GM12878 (cell line): ENCODE measurements around the gene C3orf33. TPM values are rescaled to one million over a fixed set of nuclear protein-coding genes. Genes with fewer than 3 reads are reported as not detected.
A peak's percentile ranks its signal among the peaks of the same experiment; 100 is the strongest.

Experiments
- ATAC-seq: fragments of 200-7000 bp; cut with Tn5 transposase; 3 replicates; pipeline ENCODE4 v1.9.1; 2020; ENCODE audit warnings: mild to moderate bottlenecking, moderate library complexity
- BruUV-seq: library from RNA; stranded (reverse); fragments of 400-500 nt; replicated peaks from 2 replicates; lab custom pipeline; 2021; lab: Mats Ljungman, UMichigan
- CTCF ChIA-PET: fragments of 300-600 bp; sonication (Branson Sonifier 250); formaldehyde crosslinking; extraction: SDS; loops from one replicate; lab custom pipeline; 2021; ENCODE audit warnings: inconsistent platforms; lab: Yijun Ruan, JAX
- POLR2A ChIA-PET: fragments of 350-600 bp; formaldehyde crosslinking; extraction: SDS; loops from one replicate; lab custom pipeline; 2021; ENCODE audit warnings: inconsistent platforms; lab: Charles Lee
- RAD21 ChIA-PET: fragments of 300-600 bp; sonication (Branson Sonifier 250); formaldehyde crosslinking; loops from one replicate; lab custom pipeline; 2023; ENCODE audit warnings: antibody characterized with exemption; ENCODE audit not compliant: unreplicated experiment; lab: Charles Lee
- SMC1A ChIA-PET: fragments of 300-600 bp; sonication (Branson Sonifier 250); formaldehyde crosslinking; loops from one replicate; lab custom pipeline; 2023; ENCODE audit not compliant: unreplicated experiment, uncharacterized antibody; lab: Charles Lee
- DNase-seq: peaks from one replicate; pipeline ENCODE4 v3.0.0-alpha.2; 2011; ENCODE audit warnings: low read depth, low spot score
- FAIRE-seq: peaks from 3 replicates; lab custom pipeline; 2011; peaks lifted over from hg19 to GRCh38; lab: Jason Lieb, UNC
- H2AFZ ChIP-seq: 2 replicates; pipeline ENCODE4 v1.6.0; 2011; ENCODE audit warnings: low read depth, low read length, control low read depth; ENCODE audit not compliant: control insufficient read depth
- H3K27ac ChIP-seq: 2 replicates; pipeline ENCODE4 v1.5.1; 2011; ENCODE audit warnings: control low read depth; ENCODE audit not compliant: control insufficient read depth, insufficient read depth
- H3K27me3 ChIP-seq, 2 experiments: replicated peaks in 1 of 2; 2 replicates each; pipeline versions ENCODE4 v1.6.0 to v1.6.1; 2011; ENCODE audit warnings: low read length in 1 of 2; ENCODE audit not compliant: control insufficient read depth in 2 of 2, insufficient read depth in 2 of 2
- H3K36me3 ChIP-seq, 2 experiments: 2 replicates each; pipeline ENCODE4 v1.5.1; 2011; ENCODE audit warnings: low read length in 1 of 2; ENCODE audit not compliant: control insufficient read depth in 2 of 2, insufficient read depth in 2 of 2
- H3K4me1 ChIP-seq: 2 replicates; pipeline ENCODE4 v1.6.1; 2011; ENCODE audit warnings: mild to moderate bottlenecking, low read length, moderate library complexity, mixed read lengths; ENCODE audit not compliant: control insufficient read depth, insufficient read depth
- H3K4me2 ChIP-seq: 2 replicates; pipeline ENCODE4 v1.6.0; 2011; ENCODE audit warnings: control low read depth; ENCODE audit not compliant: control insufficient read depth, insufficient read depth
- H3K4me3 ChIP-seq: fragments of 200-600 bp; sonication (generic); 2 replicates; pipeline ENCODE4 v1.5.1; 2016
- H3K79me2 ChIP-seq: 2 replicates; pipeline ENCODE4 v1.6.0; 2011; ENCODE audit warnings: low read length; ENCODE audit not compliant: control insufficient read depth, insufficient read depth
- H3K9ac ChIP-seq: 2 replicates; pipeline ENCODE4 v1.8.0; 2011; ENCODE audit warnings: low read length, control low read depth, mixed read lengths; ENCODE audit not compliant: control insufficient read depth, insufficient read depth
- H3K9me3 ChIP-seq: replicated peaks from 3 replicates; pipeline ENCODE4 v1.5.1; 2011; ENCODE audit warnings: mild to moderate bottlenecking, low read length; ENCODE audit not compliant: control insufficient read depth, insufficient read depth
- H4K20me1 ChIP-seq: 2 replicates; pipeline ENCODE4 v1.6.0; 2011; ENCODE audit not compliant: control insufficient read depth, insufficient read depth
- CBX5 ChIP-seq: sonication (generic); IDR thresholded peaks from 2 replicates; pipeline ENCODE4 v1.6.1; 2016; ENCODE audit warnings: low read depth, moderate library complexity, mild to moderate bottlenecking, inconsistent platforms
- CHD4 ChIP-seq: fragments of 200-600 bp; sonication (generic); IDR thresholded peaks from 2 replicates; pipeline ENCODE4 v1.6.1; 2016; ENCODE audit warnings: mild to moderate bottlenecking
- NR2C2 ChIP-seq: IDR thresholded peaks from 2 replicates; pipeline ENCODE4 v1.6.1; 2011; ENCODE audit warnings: borderline replicate concordance, low read depth; ENCODE audit not compliant: control insufficient read depth, insufficient read length
- PKNOX1 ChIP-seq: fragments of 450-650 bp; IDR thresholded peaks from 2 replicates; pipeline ENCODE4 v1.6.1; 2016; ENCODE audit warnings: mild to moderate bottlenecking
- SIN3A ChIP-seq: IDR thresholded peaks from 2 replicates; pipeline ENCODE4 v1.6.1; 2012; ENCODE audit warnings: low read depth, low read length, improper control_type of control experiment
- TCF12 ChIP-seq: IDR thresholded peaks from 2 replicates; pipeline ENCODE4 v1.6.1; 2011; ENCODE audit warnings: low read depth, mild to moderate bottlenecking, low read length
- WGBS: methylation state at CpG from one replicate; pipeline ENCODE4 v1.1.6; 2016; ENCODE audit warnings: low lambda C conversion rate; ENCODE audit not compliant: insufficient replicate concordance, insufficient coverage; ENCODE audit errors: missing lambda C conversion rate; 5-methylcytosine and 5-hydroxymethylcytosine counted together
- in situ Hi-C: fragments of 300-500 bp; cut with MboI; formaldehyde crosslinking; loops from 9 replicates; pipeline ENCODE4 v1.14.3; 2018; ENCODE audit warnings: mixed read lengths
- intact Hi-C: fragments of 100-400 bp; cut with micrococcal nuclease; formaldehyde crosslinking; loops from one replicate; pipeline ENCODE4 v1.14.2; 2022; ENCODE audit not compliant: unreplicated experiment
- polyA plus RNA-seq, 11 experiments: library from polyadenylated mRNA; depleted of rRNA in 4 of 11; unstranded in 6 of 11; stranded (reverse) in 5 of 11; fragments of >200 nt; fragmentation: Nextera tagmentation in 4 of 11; fragmentation: Illumina TruSeq in 1 of 11; extraction: Ambion mirVana in 4 of 11; extraction: Trizol in 1 of 11; gene quantifications; 1 replicate in 1 of 11; 2 replicates in 10 of 11; pipeline versions ENCODE4 v1.2.1 to v1.2.3, GENCODE V29; 2011 to 2016; ENCODE audit warnings: inconsistent platforms in 2 of 11, missing spikeins in 2 of 11, low read depth in 1 of 11
- total RNA-seq, 4 experiments: library from RNA; depleted of rRNA in 3 of 4; stranded (reverse); fragments of >200 nt in 3 of 4; fragmentation: Illumina TruSeq in 1 of 4; extraction: Trizol in 1 of 4; gene quantifications; 2 replicates each; pipeline versions ENCODE4 v1.2.1 to v1.2.3, GENCODE V29; 2013 to 2021
- TF ChIP-seq, protein P1 (sequence below): IDR thresholded peaks from 2 replicates; pipeline ENCODE4 v1.6.1; 2011; ENCODE audit warnings: borderline replicate concordance, low read depth, mild to moderate bottlenecking, moderate library complexity, mixed read lengths, low read length; ENCODE audit not compliant: insufficient read depth; ENCODE audit errors: extremely low read length
- TF ChIP-seq, protein P2 (sequence below): IDR thresholded peaks from 2 replicates; pipeline ENCODE4 v1.6.1; 2011; ENCODE audit warnings: low read depth, mild to moderate bottlenecking, low read length, moderate library complexity, borderline replicate concordance; ENCODE audit errors: extremely low read depth
- TF ChIP-seq, protein P3 (sequence below): fragments of 450-650 bp; IDR thresholded peaks from 2 replicates; pipeline ENCODE4 v1.6.1; 2017; ENCODE audit warnings: mild to moderate bottlenecking, moderate library complexity

Gene C3orf33
- total and polyA plus RNA-seq, 10 of the 15 experiments (the other 5 are each of a cell fraction or from before 2014, with no cell fraction given) = 0.35 to 1.7 (median 0.90) TPM

- no peak for DNase-seq
- BruUV-seq = no TSS peak
- no peak overlapping the region for H2AFZ ChIP-seq
- intact Hi-C loops = no loop called here
- in situ Hi-C loops = no loop called here
- RAD21 ChIA-PET = no interaction called here
- no peak for TF ChIP-seq SIN3A
- TF ChIP-seq CBX5 = no peak
- TF ChIP-seq, protein P1, sequence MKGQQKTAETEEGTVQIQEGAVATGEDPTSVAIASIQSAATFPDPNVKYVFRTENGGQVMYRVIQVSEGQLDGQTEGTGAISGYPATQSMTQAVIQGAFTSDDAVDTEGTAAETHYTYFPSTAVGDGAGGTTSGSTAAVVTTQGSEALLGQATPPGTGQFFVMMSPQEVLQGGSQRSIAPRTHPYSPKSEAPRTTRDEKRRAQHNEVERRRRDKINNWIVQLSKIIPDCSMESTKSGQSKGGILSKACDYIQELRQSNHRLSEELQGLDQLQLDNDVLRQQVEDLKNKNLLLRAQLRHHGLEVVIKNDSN = no peak
- TF ChIP-seq CHD4 = no peak
- TF ChIP-seq TCF12 = no peak
- TF ChIP-seq NR2C2 = no peak
- TF ChIP-seq, protein P2, sequence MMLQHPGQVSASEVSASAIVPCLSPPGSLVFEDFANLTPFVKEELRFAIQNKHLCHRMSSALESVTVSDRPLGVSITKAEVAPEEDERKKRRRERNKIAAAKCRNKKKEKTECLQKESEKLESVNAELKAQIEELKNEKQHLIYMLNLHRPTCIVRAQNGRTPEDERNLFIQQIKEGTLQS = no peak
- no peak for TF ChIP-seq PKNOX1
- TF ChIP-seq, protein P3, sequence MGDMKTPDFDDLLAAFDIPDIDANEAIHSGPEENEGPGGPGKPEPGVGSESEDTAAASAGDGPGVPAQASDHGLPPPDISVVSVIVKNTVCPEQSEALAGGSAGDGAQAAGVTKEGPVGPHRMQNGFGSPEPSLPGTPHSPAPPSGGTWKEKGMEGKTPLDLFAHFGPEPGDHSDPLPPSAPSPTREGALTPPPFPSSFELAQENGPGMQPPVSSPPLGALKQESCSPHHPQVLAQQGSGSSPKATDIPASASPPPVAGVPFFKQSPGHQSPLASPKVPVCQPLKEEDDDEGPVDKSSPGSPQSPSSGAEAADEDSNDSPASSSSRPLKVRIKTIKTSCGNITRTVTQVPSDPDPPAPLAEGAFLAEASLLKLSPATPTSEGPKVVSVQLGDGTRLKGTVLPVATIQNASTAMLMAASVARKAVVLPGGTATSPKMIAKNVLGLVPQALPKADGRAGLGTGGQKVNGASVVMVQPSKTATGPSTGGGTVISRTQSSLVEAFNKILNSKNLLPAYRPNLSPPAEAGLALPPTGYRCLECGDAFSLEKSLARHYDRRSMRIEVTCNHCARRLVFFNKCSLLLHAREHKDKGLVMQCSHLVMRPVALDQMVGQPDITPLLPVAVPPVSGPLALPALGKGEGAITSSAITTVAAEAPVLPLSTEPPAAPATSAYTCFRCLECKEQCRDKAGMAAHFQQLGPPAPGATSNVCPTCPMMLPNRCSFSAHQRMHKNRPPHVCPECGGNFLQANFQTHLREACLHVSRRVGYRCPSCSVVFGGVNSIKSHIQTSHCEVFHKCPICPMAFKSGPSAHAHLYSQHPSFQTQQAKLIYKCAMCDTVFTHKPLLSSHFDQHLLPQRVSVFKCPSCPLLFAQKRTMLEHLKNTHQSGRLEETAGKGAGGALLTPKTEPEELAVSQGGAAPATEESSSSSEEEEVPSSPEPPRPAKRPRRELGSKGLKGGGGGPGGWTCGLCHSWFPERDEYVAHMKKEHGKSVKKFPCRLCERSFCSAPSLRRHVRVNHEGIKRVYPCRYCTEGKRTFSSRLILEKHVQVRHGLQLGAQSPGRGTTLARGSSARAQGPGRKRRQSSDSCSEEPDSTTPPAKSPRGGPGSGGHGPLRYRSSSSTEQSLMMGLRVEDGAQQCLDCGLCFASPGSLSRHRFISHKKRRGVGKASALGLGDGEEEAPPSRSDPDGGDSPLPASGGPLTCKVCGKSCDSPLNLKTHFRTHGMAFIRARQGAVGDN = no peak
- TF ChIP-seq, all 136 proteins: peak for 0
- ChIA-PET CTCF (interaction anchor here (1.1 kb wide), 1 partner anchor 8 kb away, joined by 5 read pairs; no protein-coding TSS in a partner anchor), SMC1A (interaction anchor here (1.0 to 1.9 kb wide), 3 partner anchors 9 to 40 kb away, joined by 3 to 8 read pairs (median 7); partner anchors contain the start of gene C3orf33), POLR2A (no interaction called here)
- no peak overlapping the region for H3K9ac ChIP-seq
- no peaks in the 10 kb centered on the region for H3K79me2 ChIP-seq
- 65% methylated on average over 1 of the region's 1 CpG for WGBS
- H3K4me1 ChIP-seq = no peaks in the 10 kb centered on the region
- no peak for FAIRE-seq
- H3K27ac ChIP-seq = no peak overlapping the region
- no peak overlapping the region for H3K4me3 ChIP-seq
- no peaks in the 10 kb centered on the region for H3K36me3 ChIP-seq
- peak; percentile 25; the same call in 2 of the 3 replicates for ATAC-seq
- no peaks in the 10 kb centered on the region; the same call in 2 of the 3 replicates for H3K9me3 ChIP-seq
- H3K27me3 ChIP-seq = no peaks in the 10 kb centered on the region
- no peaks in the 10 kb centered on the region for H4K20me1 ChIP-seq
- no peak overlapping the region for H3K4me2 ChIP-seq
Measured at GRCh38 chr3:155766206-155766605, 39.9 kb downstream of the C3orf33 start.
